ENCODE results near the gene GAB4. TPM values are rescaled to one million over a fixed set of nuclear protein-coding genes. Genes with fewer than 3 reads are reported as not detected.
"Not testable (repeated sequence)": the region's sequence is repeated elsewhere in the genome, so short reads cannot be mapped to it uniquely, and the experiment has no call there.

Gene GAB4
- total and polyA plus RNA-seq, 2 donors (not counting 3 experiments of a cell fraction or from before 2014, with no cell fraction given), result not detected

- Histone ChIP-seq H3K9me3 (replicated peaks; ENCODE audit: control insufficient read depth, insufficient read depth, low read length) (no peaks in the 10 kb centered on the region), H4K20me1 (replicated peaks; ENCODE audit: control insufficient read depth, extremely low read depth, insufficient read depth, low read length) (no peaks in the 10 kb centered on the region), H3K27ac (ENCODE audit: insufficient read depth, low read depth, low read length) (no peak overlapping the region), H3K9me1 (replicated peaks; ENCODE audit: control insufficient read depth, extremely low read depth, insufficient read depth, low read length) (no peaks in the 10 kb centered on the region), H3K4me1 (ENCODE audit: control insufficient read depth, extremely low read depth, insufficient read depth, low read length) (no peaks in the 10 kb centered on the region), H3K36me3 (ENCODE audit: control insufficient read depth in 2 of 2, extremely low read depth in 1 of 2, insufficient read depth in 2 of 2, low read length in 2 of 2) (no peaks in the 10 kb centered on the region), H3K27me3 (ENCODE audit: control insufficient read depth in 2 of 2, insufficient read depth in 2 of 2, low read length in 2 of 2) (no peaks in the 10 kb centered on the region), H3K9ac (replicated peaks; ENCODE audit: extremely low read depth, insufficient read depth, low read length) (no peak overlapping the region), H3K4me3 (replicated peaks in 1 of 3; ENCODE audit: insufficient read depth in 1 of 3, low read depth in 1 of 3, low read length in 3 of 3) (no peak overlapping the region), H2AFZ (ENCODE audit: low read depth, low read length) (no peak overlapping the region), H3K4me2 (ENCODE audit: insufficient read depth, low read length) (no peak overlapping the region), H3K79me2 (ENCODE audit: control insufficient read depth, insufficient read depth, low read length) (no peaks in the 10 kb centered on the region)
- dilution Hi-C loops (cut with MboI; ENCODE audit: extremely low pct_ligation_motif_present, low sequenced_read_pairs), result no loop called here
- no peak for DNase-seq (ENCODE audit: low read depth, low spot score)
- CTCF ChIA-PET, result no interaction called here
- intact Hi-C loops (cut with micrococcal nuclease), result no loop called here
- BruUV-seq (replicated peaks), result no TSS peak
- POLR2A ChIA-PET, result no interaction called here
- TF ChIP-seq MYC (IDR thresholded peaks at IDR 0.05; ENCODE audit: low read depth, low read length), result no peak
- no peak for TF ChIP-seq JUN (IDR thresholded peaks at IDR 0.05; ENCODE audit: borderline replicate concordance, insufficient read depth, insufficient read length, low read depth)
- no peak for TF ChIP-seq POLR2A (IDR thresholded peaks at IDR 0.05; ENCODE audit: low read depth, low read length)
- TF ChIP-seq MAX (IDR thresholded peaks at IDR 0.05; ENCODE audit: insufficient read depth, insufficient read length), result no peak
- no peak for FAIRE-seq
Observed at GRCh38 chr22:16937811-16938210, 70.2 kb downstream of the GAB4 start.

GRCh38 chr22:16937209-16937608 is 70.8 kb downstream of the GAB4 start:
- POLR2A ChIA-PET, result not testable (repeated sequence)

More at GRCh38 chr22:16937209-16937608, 70.8 kb downstream of the GAB4 start:
- H3K4me3 ChIP-seq (replicated peaks in 1 of 3; ENCODE audit: insufficient read depth in 1 of 3, low read depth in 1 of 3, low read length in 3 of 3); H3K4me2 ChIP-seq (ENCODE audit: insufficient read depth, low read length); dilution Hi-C loops (cut with MboI; ENCODE audit: extremely low pct_ligation_motif_present, low sequenced_read_pairs); DNase-seq (ENCODE audit: low read depth, low spot score); H3K4me1 ChIP-seq (ENCODE audit: control insufficient read depth, extremely low read depth, insufficient read depth, low read length); H3K9ac ChIP-seq (replicated peaks; ENCODE audit: extremely low read depth, insufficient read depth, low read length); H3K9me3 ChIP-seq (replicated peaks; ENCODE audit: control insufficient read depth, insufficient read depth, low read length); BruUV-seq (replicated peaks); H3K27me3 ChIP-seq (ENCODE audit: control insufficient read depth in 2 of 2, insufficient read depth in 2 of 2, low read length in 2 of 2); CTCF ChIA-PET; H4K20me1 ChIP-seq (replicated peaks; ENCODE audit: control insufficient read depth, extremely low read depth, insufficient read depth, low read length); FAIRE-seq; H3K79me2 ChIP-seq (ENCODE audit: control insufficient read depth, insufficient read depth, low read length); H3K27ac ChIP-seq (ENCODE audit: insufficient read depth, low read depth, low read length); H2AFZ ChIP-seq (ENCODE audit: low read depth, low read length); intact Hi-C loops (cut with micrococcal nuclease); H3K36me3 ChIP-seq (ENCODE audit: control insufficient read depth in 2 of 2, extremely low read depth in 1 of 2, insufficient read depth in 2 of 2, low read length in 2 of 2); H3K9me1 ChIP-seq (replicated peaks; ENCODE audit: control insufficient read depth, extremely low read depth, insufficient read depth, low read length): not testable (repeated sequence)
